GM18868 (cell line): ENCODE results near the gene LHFPL5.

ENCODE experiments used
- ATAC-seq: cut with Tn5 transposase; IDR thresholded peaks from one replicate; pipeline ENCODE4 v1.9.1; 2021; ENCODE audit warnings: mild to moderate bottlenecking, moderate library complexity; ENCODE audit not compliant: unreplicated experiment

LHFPL5 gene

DNA sequence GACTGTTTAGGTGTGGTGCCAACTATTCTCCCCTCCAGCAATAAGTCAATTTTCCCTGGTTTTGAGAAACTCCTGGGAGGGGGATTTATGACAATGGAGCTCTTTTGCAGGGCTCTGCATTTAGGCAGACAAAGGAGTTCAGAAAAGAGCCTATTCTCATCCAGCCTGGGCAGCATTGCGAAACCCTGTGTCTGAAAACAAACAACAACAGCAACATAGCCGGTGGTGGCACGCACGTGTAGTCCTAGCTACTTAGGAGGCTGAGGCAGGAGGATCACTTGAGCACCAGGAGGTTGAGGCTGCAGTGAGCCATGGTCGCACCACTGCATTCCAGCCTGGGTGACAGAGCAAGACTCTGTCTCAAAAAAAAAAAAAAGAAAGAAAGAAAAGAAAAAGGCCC is 14.5 kb upstream of the LHFPL5 start:
- no peak for ATAC-seq

DNA sequence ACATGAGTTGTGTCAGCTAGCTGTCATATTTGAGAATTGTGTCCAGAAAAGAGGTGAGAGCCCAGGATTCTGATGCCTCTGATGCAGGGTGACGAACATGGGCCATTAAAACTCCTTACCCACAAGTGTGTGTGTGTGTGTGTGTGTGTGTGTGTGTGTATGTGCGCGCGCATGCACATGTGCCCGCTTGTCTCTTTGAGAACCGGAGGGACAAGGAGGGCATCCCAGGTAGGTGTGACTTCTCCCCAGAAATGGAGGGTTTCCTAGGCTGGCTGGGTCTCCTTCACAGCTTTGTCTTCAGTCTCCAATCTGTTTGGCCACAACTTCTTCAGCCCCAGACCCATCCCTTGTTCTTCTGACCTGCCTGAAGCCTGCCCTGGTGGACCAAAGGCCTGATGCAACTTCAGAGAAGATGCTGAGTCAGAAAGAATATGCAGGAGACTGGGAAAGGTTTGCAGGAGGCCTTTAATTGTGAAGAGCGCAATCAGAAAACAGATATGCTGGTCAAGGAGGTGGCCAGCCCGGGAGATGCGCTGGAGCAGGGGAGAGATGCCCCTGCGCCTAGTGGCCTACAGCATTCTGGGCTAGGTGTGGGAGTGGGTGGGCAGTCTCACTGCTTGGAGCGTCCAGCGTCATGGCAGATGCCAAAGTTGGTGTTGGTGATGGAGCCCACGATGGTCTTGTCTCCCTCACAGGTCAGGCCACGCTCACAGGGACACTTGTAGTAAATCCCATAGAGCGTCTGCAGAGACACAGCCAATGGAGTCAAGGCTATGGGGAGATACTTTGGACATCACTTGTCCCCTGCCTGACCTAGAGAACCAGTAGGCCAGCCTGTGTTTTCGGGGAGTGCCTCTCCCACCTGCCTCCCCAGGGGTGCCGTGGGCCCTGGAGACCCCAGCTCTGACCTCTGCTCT is 10.4 kb upstream of the LHFPL5 start:
- no peak for ATAC-seq

DNA sequence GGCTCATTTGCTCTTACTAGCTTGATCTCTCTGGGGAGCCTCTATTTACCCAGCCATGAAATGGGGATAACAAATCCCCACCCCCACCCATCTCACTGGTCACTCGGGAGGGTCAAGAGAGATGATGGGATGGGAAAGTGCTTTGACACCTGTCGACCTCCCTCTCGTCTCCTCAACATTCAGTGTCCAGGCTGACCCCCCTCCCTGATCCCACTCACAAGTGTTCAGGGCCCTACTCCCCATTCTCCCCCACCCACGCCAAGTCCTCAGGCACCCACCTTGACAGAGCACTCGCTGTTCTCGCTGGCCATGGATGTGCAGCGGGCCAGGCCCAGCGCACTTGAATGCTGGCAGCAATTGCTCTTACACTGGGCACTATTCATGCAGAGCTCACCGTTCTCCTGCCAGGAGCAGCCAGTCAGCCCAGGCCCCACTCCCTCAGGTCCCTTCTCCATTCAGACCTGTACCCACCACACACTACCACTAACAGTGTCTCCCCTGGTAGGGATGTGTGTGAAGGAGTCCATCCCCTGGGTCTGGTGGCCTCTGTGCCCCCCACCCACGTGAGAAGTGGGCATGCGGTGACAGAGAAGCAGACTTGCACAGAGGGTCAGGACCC is 9.6 kb upstream of the LHFPL5 start:
- no peak for ATAC-seq

DNA sequence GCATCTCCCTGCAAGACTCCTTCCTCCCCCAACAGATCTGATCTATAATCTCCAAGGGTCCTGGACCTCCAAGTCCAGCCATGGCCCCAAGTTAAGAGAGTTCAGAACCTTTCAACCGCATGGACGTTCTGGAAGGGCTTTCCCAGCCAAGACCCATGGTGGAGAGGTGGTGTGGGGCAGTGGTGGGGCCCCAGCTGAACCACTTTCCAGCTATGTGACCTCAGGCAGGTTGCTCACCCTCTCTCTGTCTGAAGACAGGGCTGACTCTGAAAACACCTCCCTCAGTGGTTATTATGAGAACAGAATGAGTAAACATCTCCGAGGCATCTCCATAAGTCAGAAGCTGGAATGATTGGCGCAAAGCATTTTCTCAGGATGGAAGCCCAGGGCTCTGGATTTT is 8.9 kb upstream of the LHFPL5 start:
- no peak for ATAC-seq

DNA sequence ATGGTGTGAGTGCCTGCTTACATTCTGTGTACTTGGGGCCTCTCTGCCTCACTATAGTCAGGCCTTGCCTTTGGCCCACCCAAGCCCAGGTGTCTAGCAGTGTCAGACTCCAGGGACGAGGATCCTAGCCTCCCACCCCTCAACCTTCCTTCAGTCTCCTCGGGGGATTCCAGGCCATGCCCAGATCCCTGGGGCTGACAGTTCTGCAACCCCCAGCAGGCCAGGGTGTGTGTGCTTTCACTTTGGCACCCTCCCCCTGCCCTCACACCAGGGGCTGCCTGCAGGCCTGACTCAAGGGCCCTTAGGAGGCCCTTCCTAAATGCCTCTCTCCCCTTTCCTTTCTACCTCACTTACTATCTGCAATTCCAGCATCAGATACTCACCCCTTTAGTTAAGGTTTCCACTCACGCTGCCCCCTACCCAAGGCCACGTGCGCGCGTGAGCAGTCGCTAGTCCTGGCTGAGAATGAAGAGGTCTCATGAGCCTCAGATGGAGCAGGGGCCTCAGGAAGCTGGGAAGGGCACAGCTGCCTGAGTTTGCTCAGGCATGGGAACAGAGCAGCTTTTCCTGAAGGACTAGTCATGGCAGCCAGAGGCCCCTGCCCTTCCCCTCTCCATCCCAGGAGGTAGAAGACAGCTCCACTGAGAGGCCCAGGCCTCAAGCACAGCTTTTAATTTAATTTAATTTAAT is 7.2 kb upstream of the LHFPL5 start:
- no peak for ATAC-seq

DNA sequence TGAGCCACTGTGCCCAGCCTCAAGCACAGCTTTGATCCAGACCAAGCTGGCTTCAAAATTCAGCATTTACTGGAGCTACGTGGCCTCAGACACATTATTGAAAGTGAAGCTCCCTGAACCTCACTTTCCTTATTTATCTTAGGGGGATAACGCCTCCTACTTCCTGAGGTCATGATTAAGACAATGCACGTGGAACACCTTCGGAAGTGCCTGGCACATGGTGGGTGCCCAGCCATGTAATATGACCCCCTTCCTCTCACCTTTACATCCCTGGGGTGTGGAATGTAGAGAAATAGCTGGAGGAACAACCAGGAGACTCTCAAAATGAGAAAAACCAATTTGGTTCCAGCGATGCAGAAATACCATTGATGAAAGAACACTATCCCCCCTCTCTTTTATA is 6.4 kb upstream of the LHFPL5 start:
- ATAC-seq: no peak

DNA sequence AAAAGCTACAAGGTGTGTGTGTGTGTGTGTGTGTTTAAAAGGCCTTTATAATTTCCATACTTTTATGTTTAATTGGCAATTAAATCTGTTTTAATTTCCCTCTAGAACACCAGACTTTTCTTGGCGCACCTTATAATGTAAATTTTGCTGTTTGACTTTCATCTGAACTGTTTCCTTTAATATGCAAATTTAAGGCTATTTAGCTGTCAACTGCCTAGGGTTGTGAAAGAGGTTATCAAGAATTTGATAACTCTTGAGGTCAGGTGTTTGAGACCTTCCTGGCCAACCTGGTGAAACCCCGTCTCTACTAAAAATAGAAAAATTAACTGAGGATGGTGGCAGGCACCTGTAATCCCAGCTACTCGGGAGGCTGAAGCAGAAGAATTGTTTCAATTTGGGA is 4.0 kb upstream of the LHFPL5 start:
- no peak for ATAC-seq

DNA sequence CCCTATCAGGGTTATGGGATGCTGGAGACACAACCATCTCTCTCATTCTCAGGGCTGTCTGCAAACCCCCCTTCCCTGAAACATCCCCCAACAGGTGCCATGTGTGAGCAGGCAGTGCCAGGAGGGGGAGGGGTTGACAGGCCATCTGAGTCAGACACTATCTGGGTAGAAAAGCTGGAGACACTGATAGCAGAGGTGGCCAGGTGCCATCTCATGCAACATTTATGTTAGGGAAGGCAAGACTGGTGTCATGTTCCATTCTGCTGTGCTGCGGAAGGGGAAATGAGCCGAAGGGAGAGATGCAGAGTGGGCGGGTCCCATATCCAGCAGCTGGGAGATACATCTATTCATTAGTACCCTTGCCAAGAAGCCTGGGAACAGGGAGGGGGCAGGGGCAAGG is 3.5 kb downstream of the LHFPL5 start:
- ATAC-seq: no peak

DNA sequence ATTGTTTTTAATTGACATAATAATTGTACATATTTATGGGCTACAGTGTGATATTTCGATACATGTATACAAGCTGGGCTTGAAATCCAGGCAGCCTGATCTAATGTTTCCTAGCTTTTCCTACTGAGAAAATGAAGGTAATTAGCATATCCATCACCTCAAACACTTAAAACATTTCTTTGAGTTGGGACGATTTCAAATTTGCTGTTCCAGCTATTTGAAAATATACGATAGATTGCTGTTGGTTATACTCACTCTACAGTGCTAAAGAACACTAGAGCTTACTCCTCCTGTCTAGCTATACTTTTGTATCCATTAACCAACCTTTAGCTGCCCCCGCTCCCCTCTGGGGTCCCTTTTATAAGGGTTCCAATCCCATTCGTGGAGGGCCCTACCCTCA is 4.7 kb downstream of the LHFPL5 start:
- ATAC-seq: no peak

DNA sequence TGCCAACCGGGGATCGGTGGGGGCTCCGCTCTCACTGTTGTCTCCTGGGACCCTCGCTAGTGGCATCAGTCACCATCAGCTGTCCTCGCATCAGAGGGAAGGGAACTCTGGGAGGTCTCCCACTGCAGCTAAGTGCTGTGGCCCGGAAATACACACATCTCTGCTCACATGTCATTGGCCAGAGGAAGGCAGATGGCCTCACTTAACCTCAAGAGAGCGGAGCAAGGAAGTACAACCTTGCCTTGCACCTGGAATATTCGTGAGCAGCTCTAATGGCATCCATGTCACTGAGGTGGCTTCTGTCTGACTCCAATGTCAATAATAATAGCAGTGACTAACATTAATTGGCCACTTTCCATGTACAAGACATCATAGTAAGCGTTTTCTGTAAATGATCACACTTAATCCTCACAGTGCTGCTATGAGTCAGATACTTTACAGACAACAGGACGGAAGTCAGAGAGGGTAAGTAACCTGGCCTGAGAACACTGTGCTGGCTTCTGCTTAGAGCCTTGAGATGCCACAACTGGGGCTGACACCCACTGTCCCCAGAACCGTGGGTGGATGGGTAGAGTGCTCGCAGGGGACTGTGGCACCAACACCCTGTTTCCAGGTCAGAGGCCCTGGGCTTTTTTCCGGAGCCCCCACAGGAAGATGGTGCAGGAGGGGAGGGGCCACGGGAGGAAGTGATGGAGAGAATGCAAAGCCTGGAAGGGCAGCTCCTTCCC is 6.0 kb downstream of the LHFPL5 start:
- no peak for ATAC-seq

DNA sequence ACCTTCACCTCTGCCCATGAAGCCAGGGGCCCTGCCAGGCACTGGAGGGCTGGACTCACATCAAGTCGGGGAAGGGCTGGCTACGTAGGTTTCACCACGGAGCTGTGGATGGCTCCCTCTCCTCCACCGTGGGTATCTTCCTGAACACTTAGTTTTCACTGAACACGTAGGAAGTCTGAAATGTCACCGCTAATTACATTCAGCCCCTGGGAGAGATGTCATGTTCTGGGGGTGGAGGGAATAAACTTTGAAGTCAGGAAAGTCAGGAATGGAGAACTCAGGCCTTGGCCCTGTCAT is 6.5 kb downstream of the LHFPL5 start:
- ATAC-seq: no peak

DNA sequence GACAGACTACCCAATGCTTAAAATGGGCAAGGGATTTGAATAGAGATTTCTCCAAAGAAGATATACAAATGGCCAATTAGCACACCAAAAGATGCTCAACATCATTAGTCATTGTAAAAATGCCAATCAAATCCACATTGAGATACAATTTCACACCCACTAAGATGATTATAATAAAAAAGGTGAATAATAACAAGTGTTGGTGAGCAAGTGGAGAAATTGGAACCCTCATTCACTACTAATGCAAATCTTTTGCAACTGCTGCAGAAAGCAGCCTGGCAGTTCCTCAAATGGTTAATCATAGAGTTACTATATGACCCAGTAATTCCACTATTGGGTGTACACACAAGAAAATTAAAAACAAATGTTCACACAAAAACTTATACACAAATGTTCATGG is 12.4 kb downstream of the LHFPL5 start:
- no peak for ATAC-seq

DNA sequence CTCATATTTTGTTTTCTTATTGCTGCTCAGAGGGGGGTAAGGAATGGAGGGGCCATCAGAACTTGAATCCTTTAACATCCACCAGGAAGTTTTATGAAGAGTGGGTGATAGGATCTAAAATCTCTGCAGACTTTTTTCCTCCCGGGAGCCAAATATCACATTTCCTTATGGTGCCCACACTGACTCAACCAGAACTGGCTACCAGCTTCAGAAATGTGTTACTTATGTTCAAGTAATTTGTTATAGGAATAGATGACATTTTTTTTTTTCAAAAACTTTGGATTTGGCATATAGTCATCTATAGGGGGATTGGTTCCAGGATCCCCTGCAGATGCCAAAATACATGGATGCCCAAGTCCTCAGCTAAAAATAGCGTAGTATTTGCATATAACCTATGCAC is 18.4 kb downstream of the LHFPL5 start:
- ATAC-seq: no peak

DNA sequence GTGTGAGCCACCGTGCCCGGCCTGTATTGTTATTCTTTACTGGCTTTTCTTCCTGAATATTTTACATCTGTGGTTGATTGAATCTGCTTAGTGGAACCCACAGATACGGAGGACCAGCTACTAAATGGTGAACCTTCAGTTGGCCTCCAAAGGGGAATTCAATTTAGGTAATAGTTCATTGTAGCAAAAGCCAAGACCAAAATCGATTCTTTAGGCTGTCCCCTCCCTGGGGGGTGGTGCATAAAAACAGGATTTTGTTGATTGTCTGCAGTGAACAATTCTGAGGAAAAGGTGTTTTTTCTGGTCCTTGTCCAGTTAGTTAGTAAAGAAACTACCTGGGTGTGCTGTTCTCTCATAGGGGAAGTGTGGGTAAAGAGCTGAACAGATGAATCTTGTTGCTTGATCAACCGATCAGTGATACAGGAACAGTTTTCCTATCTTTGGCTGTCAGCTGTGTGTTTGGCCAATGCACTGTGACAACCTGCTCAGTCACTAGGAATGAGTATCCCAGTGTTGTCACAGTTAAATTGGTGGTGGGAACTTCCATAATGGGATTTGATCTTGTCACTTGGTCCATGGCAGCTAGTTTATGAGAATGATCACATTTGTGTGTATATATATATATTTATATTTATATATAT is 19.5 kb downstream of the LHFPL5 start:
- ATAC-seq: no peak

DNA sequence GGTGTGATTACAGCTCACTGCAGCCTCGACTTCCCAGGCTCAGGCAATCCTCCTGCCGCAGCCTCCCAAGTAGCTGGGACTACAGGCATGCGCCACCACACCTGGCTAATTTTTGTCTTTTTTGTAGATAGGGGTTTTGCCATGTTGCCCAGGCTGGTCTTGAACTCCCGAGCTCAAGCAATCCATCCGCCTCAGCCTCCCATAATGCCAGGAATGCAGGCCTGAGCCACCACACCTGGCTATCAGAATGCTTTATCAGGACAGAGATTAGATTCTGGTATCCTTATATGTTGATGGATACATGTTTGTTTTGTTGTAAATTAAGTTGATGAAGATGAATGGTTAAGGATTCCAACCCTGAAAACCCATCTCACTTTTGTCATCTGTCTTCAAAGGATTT is 24.2 kb downstream of the LHFPL5 start:
- ATAC-seq: no peak

DNA sequence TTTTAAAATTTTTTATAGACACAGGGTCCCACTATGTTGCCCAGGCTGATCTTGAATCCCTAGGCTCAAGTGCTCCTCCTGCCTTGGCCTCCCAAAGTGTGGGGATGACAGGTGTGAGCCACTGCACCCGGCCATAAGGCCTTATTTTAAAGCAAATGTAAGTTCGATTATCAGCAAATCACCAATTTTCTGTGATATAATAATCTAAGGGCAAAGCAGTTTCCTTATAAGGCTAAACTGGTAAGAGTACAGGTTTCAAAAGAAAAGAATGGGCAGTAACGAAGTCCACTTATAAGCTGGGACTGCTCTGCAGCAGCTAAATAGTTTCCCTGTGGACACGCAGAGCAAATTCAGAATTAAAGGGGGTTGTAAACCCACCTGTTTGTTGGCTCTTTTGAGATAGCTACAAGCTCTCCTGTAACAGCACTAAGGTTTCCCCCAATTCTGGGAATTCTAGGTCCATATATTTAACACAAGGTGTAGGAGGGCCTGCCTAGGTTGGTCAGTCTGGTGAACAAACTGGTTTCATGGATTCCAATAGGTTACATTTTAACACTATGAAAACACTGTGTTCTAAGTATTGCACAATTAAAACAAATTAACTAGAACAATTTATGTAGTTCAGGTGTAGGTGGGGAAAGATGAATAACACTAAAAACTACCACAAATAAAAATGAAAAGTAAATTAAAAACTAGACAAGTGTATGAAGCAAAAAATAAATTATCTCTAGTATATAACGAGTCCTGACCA is 26.3 kb downstream of the LHFPL5 start:
- ATAC-seq: no peak

DNA sequence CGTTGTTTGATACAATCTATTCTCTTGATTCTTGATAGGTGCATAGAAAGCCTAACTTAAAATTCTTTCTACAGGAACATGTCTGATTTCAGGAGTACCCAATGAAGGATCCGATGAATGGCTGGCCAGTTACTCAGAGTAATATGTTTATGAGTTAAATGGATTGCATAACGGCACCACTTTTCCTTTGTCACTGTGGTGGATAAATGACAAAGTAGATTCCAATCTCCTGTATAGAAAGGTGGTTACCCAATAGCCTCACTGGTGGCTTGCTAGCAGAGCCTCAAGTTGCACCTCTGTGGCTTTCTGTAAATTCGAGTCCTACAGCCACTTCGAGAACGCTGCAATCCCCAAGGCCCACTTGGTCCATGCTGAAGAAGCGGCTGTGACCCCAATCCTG is 28.4 kb downstream of the LHFPL5 start:
- ATAC-seq: no peak

DNA sequence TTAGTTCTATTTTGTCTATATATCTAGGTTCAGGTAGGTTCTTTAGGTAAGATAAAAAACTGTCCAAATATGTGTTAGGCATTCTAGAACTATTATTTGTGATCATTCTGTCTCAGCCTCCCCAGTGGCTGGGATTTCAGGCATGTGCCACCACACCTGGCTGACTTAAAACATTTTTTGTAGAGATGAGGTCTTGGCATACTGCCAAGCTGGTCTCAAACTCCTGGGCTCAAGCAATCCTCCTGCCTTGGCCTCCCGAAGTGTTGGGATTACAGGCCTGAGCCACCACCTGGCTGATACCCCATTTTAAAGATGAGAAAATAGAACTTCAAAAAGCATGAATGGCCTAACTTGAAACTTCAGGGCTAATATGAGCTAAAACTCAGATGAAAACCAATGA is 33.9 kb downstream of the LHFPL5 start:
- no peak for ATAC-seq

DNA sequence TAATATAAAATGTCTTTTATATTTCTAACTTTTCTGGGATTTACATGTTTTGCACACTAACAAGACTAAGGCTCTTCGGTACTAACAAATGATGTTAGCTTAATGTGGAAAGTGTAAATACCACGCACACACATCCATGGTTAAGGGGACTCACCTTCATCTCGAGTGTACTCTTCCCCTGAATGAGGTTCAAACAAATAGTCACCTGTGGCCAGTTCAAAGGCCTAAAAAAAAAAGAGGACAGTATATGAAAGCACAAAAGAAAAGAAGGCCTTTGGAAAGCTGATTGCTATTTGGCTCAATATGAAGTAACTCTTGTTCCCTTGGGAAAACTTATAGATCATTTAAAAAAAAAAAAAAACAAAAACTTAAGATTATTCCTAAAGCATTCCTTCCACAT is 37.2 kb downstream of the LHFPL5 start:
- ATAC-seq: no peak

DNA sequence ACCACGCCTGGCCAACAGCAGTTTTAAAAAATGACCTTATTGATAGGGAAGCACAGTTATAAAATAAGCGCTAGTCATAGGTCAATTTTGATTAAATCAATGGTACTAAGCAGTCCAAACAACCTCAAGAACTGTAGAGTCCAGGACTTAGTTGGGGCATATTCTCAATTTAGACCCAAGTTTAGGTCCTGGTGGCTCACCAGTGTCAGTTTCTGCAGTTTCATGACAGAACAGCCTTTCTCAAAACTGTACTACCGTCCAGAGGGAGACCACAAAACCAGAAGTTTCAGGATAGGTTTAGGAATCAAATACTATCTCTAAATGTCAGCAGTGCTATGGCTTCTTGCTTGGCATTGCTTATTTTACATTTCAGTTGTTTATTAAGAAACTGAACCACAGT is 39.1 kb downstream of the LHFPL5 start:
- ATAC-seq: no peak
